GM18873 (cell line): ENCODE results near the gene USPL1.
"Not testable (repeated sequence)": the region's sequence is repeated elsewhere in the genome, so short reads cannot be mapped to it uniquely, and the experiment has no call there.

Experiments used
- ATAC-seq: cut with Tn5 transposase; IDR thresholded peaks from one replicate; pipeline ENCODE4 v1.9.1; 2021; ENCODE audit warnings: mild to moderate bottlenecking, moderate library complexity, moderate number of reproducible peaks; ENCODE audit not compliant: unreplicated experiment, low FRiP score

USPL1 gene

DNA sequence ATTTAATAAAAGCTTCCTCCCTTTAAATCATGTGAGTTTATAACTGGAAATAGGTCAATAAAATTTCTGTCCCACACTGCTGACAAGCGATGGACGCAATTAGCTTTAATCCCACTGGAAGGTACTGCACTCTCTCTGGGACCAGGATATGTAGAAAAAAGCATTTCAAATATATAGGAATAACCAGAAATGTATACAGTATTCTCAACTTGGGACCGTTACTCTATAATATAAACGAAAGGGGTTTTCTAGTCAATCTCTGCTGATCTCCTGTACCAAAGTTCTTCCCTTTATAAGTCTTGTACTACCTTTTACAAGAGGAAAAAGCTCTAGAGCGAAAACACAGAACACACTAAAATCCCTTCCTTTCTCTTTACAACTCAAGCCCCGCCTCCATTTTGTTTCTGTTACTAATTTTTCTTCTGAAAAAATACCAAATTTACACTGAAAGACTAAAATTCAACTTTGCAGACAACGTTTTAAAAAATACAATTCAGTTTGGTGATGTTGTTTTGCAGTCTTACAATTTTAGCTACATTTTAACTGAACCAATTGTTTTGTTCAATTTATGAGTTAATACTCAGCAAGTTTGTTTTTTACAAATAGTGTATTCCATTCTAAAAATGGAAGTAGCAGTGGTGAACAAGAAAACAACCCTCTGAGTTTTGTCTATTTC lies 1.7 kb upstream of the USPL1 start:
- no peak for ATAC-seq

DNA sequence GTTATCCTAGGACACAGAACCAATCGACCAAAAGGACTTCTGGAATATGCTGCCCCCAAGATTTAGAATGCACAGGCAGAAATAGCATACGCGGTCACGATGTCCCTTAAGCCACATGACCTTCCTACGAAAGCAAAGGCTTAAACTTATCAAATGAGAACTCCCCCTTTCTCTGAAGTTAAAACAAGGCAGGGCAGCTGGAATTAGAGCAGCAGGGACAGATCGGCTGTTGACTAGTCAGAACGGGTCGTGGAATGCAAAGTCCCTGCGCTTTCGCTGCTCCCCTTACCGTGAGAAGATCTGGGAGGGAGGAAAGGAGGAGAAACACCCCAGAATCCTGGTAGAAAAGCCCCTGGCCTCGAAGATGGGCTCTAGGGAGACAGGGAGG lies 799 bp upstream of the USPL1 start:
- peak; percentile 11 for ATAC-seq

DNA sequence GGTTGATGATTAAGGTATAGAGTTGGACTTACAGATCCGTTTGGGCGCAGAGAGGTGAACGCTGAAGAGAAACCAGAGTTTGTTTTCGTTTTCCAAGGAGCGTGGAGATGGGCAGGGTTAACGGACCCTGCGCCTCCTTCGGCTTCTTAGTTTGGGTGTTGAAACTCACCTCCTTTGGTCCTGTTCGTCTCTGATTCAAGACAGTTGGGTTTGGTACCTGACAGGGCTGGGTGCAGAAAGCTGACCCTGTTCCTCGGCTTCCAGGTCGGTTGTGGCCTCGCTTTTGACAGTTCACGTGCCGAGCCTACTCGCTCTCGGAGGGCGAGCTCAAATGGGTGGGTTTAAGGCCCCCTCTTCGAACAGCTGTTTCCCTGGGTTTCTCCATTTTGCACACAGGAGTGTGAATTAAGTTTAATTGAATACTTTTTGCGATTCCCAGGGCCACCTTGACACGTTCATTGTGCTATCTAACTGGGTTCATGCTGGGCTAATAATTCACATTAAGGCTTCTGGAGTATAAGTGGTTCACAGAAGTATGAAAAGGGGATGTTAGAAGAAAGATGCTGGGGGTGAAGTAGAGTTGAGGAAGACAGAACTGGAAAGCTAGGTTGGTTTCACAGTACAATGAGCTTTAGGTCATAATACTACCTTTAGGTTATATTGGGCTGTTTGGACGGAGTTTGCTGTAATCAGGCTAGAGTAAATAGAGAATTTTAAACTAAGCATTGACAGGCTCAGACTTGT lies 638 bp downstream of the USPL1 start:
- no peak for ATAC-seq

DNA sequence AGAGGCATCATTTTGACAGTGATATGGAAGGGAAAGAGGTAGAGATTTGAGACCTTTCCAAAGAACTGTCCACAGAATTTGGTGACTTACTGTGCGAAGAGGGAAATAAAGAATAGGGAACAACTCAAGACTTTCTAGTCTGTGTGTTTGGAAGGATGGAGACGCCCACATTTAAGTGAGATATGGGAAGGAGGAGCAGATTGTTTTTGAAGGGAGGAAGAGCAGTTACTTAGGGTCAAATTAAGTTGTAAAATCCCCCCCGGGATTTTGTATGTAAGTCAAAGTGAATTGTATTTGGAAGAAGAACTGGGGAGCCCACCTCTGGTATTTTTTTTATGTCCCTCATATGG lies 1.2 kb downstream of the USPL1 start:
- ATAC-seq: no peak

DNA sequence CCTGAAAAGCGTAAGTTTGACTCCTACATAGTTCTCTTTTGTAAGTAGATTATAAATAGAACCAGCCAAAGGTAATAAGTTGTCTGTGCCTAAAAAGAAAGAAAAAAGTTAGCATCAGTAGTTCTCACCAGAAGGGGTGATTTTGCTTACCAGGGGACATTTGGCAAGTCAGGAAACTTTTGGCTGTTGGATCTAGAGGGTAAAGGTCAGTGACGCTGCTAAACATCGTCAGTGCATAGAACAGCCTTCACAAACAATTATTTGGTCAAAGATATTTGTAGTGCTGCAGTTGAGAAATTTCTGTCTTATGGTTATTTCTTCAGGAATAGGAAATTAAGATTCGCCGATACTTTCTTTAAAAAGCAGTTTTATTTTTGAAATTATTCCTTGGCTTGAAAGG lies 2.0 kb downstream of the USPL1 start:
- ATAC-seq: no peak

DNA sequence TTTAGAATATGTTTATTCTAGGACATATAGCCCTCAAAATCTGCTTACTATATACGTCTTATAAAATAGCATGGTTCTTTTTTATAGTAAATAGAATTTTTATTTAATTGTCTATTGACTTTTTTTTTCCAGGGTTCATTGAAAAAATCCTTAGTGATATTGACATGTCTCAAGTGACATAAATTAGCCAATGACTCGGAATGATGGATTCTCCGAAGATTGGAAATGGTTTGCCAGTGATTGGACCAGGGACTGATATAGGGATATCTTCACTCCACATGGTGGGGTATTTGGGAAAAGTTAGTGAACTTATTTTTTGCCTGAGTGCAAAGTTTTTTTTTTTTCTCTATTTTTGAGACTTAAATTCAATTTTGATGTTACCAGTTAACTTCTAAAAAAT lies 3.2 kb downstream of the USPL1 start:
- no peak for ATAC-seq

DNA sequence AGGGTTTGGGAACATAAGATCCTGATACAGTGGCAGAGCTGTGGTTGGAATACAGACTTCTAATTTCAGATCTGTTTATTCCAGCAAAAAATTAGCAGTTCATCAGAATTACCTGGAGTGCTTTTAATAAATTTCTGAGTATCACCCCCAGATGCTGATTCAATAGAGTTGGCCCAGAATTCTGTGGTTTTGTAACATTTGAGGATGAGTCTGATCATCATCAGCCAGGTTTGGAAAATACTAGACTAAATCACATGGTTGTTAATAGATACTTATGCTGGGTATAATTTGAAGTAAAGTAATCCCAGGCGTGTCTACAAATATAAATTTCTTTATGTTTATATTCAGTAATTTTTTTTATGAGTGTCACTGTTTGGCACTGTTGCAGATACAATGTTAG lies 4.8 kb downstream of the USPL1 start:
- ATAC-seq: no peak

DNA sequence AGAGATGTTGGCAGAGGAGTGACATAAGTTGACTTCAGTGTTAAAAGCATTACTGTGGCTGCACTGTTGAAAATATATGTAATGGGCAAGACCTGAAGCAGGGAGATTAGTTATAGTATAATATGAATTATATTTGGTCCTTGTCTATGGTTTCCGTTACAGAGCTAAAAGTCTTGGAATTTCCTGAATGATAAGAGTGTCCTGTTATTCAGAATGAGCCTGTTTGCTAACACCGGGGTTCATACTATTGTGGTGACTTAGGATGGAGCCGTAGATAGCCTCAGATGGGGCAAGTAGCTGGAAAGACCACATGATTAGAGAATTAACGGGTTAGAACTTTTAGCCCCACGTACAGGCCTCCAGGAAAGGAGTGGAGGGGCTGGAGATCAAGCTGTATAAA lies 5.7 kb downstream of the USPL1 start:
- ATAC-seq: no peak

DNA sequence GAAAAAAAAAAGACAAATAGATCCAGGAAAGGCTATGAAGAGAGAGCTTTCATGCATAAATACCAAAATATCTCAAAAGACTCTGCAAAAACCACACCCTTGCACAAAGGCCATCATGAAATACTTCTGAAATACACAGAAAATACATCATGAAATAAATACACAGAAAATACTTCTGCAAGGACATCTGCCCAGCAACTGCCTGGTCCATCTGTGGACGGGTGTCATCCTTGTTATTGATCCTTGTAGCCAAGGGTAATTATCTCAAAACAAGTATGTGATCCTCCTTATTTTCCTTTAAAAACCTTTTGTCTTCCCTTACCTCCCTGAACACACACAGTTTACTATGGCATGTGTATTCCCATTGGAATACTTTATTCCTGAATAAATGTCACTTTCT lies 6.9 kb downstream of the USPL1 start:
- no peak for ATAC-seq

DNA sequence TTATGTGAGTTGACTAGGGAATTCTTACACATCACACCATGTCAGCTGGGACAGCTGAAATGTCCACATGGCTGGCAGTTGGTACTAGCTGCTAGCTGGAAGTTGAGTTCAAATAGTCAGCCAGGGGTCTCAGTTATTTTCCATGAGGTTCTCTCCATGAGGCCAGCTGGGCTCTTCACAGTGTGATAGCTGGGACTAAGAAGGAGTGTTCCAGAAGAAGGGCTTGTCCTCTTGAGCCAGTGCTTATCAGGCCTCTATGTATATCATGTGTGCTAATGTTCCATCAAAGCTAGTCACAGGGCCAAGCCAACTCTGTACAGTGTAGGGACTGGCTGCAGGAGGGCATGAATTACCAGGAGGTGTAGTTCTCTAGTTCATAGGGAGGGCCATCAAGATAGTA lies 11.8 kb downstream of the USPL1 start:
- no peak for ATAC-seq

DNA sequence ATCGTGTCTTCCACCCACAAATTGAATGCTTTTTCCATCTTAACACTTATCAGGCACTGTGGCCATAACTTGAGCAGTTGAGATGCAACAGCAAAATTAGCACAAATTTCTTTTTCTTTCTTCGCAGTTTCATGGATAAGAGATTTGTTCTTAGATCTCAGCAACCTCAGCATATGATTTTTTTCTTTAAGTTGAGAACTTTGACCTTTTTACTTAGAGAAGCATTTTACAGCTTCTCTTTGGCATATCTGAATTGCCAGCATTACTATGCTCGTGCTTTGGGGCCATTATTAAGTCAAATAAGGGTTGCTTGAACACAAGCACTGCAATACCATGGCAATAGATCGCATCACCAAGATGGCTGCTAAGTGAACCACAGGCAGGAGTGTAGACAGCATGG lies 16.1 kb downstream of the USPL1 start:
- no peak for ATAC-seq

DNA sequence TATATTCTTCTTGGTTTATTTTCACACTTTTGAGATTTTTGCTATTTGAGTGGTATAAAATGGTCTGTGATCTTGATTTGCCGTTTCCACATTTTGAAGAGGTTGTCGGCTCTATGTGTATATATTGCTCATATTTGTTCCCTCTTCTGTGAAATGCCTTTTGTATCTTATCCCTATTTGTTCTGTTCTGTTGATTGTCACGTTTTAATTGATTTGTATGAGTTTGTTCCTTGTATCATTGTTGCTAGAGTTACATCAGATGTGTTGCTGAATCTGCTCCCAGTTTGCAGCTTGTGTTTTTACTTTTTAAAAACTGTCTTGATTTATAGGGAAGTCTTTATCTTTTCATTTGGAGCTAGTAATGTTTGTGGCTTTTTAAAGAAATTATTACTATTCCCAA lies 17.1 kb downstream of the USPL1 start:
- ATAC-seq: no peak

DNA sequence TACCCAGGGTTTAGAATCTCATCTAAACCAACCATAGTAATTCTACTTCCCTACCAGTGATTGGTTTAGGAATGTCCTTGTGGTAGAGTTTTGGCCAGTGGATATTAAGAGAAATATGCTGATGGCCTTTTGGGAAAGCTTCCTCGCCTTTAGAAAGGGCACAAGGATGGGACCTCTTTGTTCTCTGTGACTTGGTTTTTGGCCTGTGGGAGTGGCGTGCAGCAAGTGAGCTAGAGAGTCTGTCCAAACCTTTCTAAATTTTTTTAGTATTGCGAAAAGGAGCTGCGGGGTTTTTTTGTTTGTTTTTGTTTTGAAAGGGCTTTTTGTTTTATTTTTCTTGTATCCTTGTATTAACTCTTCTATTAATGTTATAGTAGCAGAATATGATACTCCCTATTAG lies 20.6 kb downstream of the USPL1 start:
- ATAC-seq: no peak

DNA sequence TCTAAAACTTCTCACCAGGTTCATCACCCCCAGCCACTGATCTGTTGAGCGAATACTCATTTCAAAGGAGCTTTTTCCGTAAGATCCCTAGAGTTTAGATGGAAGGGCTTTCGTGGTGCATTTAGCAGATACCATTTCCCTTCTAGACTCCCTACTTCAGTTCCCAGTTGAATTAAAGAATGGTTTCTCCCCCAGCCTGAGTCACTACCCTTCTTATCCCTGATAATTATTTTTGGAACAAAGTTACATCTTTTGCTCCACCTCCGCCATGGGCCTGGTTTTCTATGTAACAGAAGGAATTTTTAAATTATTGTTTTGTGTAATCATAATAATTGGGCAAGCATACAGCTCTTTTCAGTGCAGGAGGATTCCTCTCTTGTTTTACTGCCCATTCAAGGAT lies 22.0 kb downstream of the USPL1 start:
- ATAC-seq: no peak

DNA sequence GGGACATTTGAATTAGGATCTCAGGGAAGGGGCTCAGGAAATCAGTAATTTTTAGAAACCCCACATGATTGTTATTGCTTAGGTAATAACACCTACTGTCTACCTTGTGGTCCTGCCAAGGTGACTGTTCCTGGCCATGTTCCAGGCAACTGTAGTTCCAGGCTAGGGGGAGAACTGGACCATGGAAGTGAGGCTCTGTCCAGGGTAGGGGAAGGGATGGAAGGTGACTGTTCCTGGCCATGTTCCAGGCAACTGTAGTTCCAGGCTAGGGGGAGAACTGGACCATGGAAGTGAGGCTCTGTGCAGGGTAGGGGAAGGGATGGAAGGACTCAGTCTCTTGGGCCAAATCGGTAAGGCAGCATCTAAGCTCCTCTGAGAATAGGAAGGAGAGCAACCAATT lies 23.5 kb downstream of the USPL1 start:
- ATAC-seq: not testable (repeated sequence)

DNA sequence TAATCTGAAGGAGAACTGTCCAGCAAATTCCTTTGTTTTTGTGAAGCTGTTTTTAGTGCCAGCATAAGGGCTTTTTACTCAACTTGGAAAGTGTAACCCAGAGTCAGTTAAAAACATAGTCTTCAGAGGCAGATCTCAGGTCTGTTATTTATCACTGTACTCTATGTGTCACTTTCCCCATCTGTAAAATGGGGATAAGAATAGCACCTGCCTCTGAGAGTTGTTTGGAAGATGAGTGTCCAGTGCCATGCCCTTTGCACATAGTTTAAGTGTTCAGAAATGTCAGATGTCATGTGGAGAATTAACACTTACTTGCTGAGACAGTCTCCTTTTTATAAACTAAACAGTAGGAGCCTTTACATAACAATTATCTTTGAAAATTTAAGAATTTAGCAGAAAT lies 27.9 kb downstream of the USPL1 start:
- no peak for ATAC-seq

DNA sequence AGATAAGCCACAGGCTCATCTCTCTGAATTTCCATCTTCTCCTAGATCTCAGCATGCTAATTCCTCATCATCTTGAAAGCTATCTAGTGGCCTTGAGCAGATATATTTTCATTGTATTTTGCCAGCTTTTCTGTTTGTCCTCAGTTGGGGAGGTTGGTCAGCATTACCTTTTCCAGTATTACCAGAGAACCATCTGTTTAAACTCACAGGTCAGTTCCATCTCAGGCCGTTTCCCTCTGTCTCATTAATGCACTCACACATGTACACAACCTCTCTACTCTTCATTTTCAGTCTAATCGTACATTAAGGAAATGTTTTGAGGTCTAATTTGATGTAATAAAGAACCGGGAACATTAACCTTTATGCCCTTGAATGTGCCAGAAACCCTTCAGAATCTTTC lies 29.7 kb downstream of the USPL1 start:
- ATAC-seq: no peak

DNA sequence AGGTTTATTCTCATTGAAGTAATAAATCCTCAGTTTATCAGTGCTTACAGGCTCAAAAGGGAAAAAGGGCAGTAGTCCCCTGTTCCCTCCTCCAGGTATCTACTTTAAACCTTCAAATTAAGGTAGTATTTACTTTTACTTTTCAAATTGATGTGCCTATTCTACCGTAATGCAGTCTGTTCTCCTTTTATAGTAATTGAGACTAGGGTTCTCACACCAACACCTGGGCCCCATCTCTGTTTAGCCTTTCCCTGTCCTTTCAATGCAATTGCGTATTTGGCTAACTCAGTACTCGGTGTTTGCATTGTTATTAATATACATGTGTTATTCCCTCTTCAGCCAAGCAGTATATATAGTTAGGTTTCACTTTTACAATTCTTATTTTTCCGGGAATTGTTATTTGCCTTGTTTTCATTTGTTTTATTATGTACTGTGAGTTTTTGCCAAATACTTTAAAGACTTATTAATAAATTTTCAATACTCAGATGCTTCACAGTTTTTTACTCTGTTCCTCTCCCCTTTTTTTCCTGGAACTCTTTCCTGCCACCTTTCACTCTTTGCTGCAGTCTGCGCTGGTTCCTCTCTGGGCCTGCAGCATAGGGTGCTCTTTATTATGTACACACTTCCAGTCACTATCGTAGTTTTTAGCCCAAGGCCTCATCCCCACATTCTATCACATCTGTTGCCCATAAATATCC lies 30.3 kb downstream of the USPL1 start:
- ATAC-seq: no peak

DNA sequence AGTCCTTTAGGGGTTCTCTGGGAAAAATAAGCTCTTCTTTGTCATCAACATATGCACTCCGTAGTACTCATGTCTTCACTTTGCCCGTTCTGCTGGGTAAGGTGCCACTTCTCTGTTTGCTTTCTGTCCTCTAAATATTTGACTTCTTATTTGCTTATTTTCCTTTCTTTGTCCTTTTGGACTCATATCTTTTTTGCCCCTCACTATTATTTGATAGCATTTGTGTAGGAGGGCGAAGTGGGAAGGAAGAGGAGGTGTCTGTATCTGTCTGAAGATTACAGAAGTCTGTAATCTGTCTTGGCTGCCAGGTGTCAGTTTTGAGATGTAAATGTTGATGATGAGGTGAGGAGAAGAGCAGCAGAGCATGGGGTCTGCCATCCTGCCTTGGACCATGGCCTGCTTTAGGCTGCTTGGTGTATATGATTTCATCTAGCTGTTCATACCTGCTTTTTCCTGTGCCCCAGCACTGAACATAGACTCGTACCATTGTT lies 30.8 kb downstream of the USPL1 start:
- no peak for ATAC-seq

DNA sequence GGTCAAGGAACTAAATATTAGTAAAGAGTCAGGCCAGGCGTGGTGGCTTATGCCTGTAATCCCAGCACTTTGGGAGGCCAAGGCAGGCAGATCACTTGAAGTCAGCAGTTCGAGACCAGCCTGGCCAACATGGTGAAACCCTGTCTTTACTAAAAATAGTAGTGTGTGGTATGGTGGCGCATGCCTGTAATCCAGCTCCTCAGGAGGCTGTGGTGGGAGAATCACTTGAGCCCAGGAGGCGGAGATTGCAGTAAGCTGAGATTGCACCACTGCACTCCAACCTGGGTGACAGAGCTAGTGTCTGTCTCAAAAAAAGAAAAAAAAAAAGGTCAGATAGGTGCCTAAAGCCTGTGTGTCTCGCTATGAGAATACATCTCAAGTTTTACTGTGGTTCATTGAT lies 33.9 kb downstream of the USPL1 start:
- ATAC-seq: not testable (repeated sequence)

DNA sequence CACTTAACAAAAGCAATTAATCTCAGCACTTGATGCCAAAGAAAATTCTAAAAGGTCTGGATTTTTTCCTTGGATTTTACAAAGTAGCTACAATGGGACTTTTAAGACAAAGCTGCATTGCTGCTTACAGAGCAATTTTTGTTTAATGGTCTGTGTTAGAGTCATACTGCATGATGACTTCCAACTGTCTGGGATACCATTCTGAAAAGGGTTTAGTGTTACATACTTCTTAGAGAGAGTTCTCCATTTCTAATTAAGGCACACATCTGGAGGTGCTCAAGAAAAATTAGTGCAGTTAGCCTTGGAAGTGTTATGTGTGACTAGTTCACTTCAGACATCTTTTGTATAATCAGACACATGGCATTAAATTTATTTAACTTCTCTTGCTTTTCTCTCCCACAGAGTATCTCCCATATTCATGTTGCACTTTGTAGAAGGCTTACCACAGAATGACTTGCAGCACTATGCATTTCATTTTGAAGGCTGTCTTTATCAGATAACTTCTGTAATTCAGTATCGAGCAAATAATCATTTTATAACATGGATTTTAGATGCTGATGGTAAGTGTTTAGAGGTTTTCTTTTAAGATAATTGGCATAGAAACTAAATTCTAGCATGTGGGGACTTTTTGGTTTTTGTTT lies 35.1 kb downstream of the USPL1 start:
- no peak for ATAC-seq
